Karpas-422 (cell line): Measurements from ENCODE around the gene CNTN4. TPM values are rescaled to one million over a fixed set of nuclear protein-coding genes. Genes with fewer than 3 reads are reported as not detected.
A peak's percentile ranks its signal among the peaks of the same experiment; 100 is the strongest.

Experiments used
- DNase-seq: peaks from one replicate; pipeline ENCODE4 v3.0.0-alpha.2; 2015
- H2AFZ ChIP-seq: fragments of 200-600 bp; sonication (generic); 2 replicates; pipeline ENCODE4 v1.6.1; 2014; ENCODE audit warnings: antibody characterized with exemption, low read length, mixed read lengths
- H3K27ac ChIP-seq: fragments of 200-600 bp; sonication (generic); 2 replicates; pipeline ENCODE4 v1.5.1; 2014; ENCODE audit warnings: mild to moderate bottlenecking, low read length, moderate library complexity
- H3K27me3 ChIP-seq: fragments of 200-600 bp; sonication (generic); 2 replicates; pipeline ENCODE4 v1.6.1; 2014; ENCODE audit warnings: low read length, mixed read lengths
- H3K36me3 ChIP-seq: fragments of 200-600 bp; sonication (generic); 2 replicates; pipeline ENCODE4 v1.6.1; 2014; ENCODE audit warnings: low read length, mixed read lengths; ENCODE audit not compliant: insufficient read depth
- H3K4me1 ChIP-seq: fragments of 200-600 bp; sonication (generic); 2 replicates; pipeline ENCODE4 v1.6.1; 2014; ENCODE audit warnings: mild to moderate bottlenecking, low read length, mixed read lengths
- H3K4me2 ChIP-seq: fragments of 200-600 bp; sonication (generic); 2 replicates; pipeline ENCODE4 v1.6.1; 2014; ENCODE audit warnings: low read length, low read depth, mild to moderate bottlenecking; ENCODE audit not compliant: poor library complexity, severe bottlenecking
- H3K4me3 ChIP-seq: fragments of 200-600 bp; sonication (generic); 2 replicates; pipeline ENCODE4 v1.5.1; 2014; ENCODE audit warnings: mild to moderate bottlenecking, antibody characterized with exemption, low read length, mixed read lengths
- H3K79me2 ChIP-seq: fragments of 200-600 bp; sonication (generic); 2 replicates; pipeline ENCODE4 v1.6.1; 2014; ENCODE audit warnings: mild to moderate bottlenecking, low read length, mixed read lengths
- H3K9ac ChIP-seq: fragments of 200-600 bp; sonication (generic); 2 replicates; pipeline ENCODE4 v1.6.0; 2014; ENCODE audit warnings: low read length
- H3K9me2 ChIP-seq: fragments of 200-600 bp; sonication (generic), shearing (Covaris generic); replicated peaks from 2 replicates; pipeline ENCODE4 v1.6.0; 2014; ENCODE audit warnings: mild to moderate bottlenecking, low read length, moderate library complexity; ENCODE audit not compliant: insufficient read depth
- H3K9me3 ChIP-seq: fragments of 300-700, 200-600 bp; sonication (generic); 2 replicates; pipeline ENCODE4 v1.6.1; 2014; ENCODE audit warnings: low read length, mixed read lengths
- H4K20me1 ChIP-seq: fragments of 200-600 bp; sonication (generic); 2 replicates; pipeline ENCODE4 v1.6.1; 2014; ENCODE audit warnings: mild to moderate bottlenecking, antibody characterized with exemption, low read length, low read depth; ENCODE audit not compliant: insufficient read depth
- total RNA-seq: library from RNA; depleted of rRNA; stranded (reverse); fragments of >200 nt; shearing (Covaris generic); gene quantifications from 2 replicates; pipeline ENCODE4 v1.2.3, GENCODE V29; 2014; ENCODE audit warnings: low replicate concordance

Gene CNTN4
- total RNA-seq, 1 experiment from 2014 or later, result 0.19 TPM

GRCh38 chr3:2784627-2785026 lies 686.0 kb downstream of the CNTN4 start:
- no peak for DNase-seq
- Histone ChIP-seq H3K27ac (no peak overlapping the region), H3K36me3 (no peaks in the 10 kb centered on the region), H3K9ac (no peak overlapping the region), H3K9me3 (no peaks in the 10 kb centered on the region), H3K9me2 (no peaks in the 10 kb centered on the region), H3K4me3 (no peak overlapping the region), H3K27me3 (no peaks in the 10 kb centered on the region), H2AFZ (no peak overlapping the region), H3K79me2 (no peaks in the 10 kb centered on the region), H3K4me1 (peaks cover 51% of the 10 kb centered on the region), H3K4me2 (no peak overlapping the region), H4K20me1 (no peaks in the 10 kb centered on the region)

- peak overlapping the region; percentile 96 for H3K27ac ChIP-seq
- H3K79me2 ChIP-seq, result no peaks in the 10 kb centered on the region
- DNase-seq, result peak; percentile 89
- H3K36me3 ChIP-seq, result no peaks in the 10 kb centered on the region
- no peaks in the 10 kb centered on the region for H4K20me1 ChIP-seq
- peaks cover 80% of the 10 kb centered on the region for H3K4me1 ChIP-seq
- no peak overlapping the region for H2AFZ ChIP-seq
- peak overlapping the region; percentile 71 for H3K4me2 ChIP-seq
- H3K9ac ChIP-seq, result peak overlapping the region; percentile 38
- no peaks in the 10 kb centered on the region for H3K27me3 ChIP-seq
- H3K4me3 ChIP-seq, result peak overlapping the region; percentile 35
- H3K9me2 ChIP-seq, result no peaks in the 10 kb centered on the region
- no peaks in the 10 kb centered on the region for H3K9me3 ChIP-seq
These were observed 691.7 kb downstream of the CNTN4 start for GRCh38 chr3:2790266-2790815.

GRCh38 chr3:2792432-2792831 lies 693.8 kb downstream of the CNTN4 start:
- Histone ChIP-seq H4K20me1 (no peaks in the 10 kb centered on the region), H3K27ac (peak overlapping the region; percentile 96), H3K4me3 (no peak overlapping the region), H3K9me3 (no peaks in the 10 kb centered on the region), H3K9ac (no peak overlapping the region), H3K79me2 (no peaks in the 10 kb centered on the region), H3K9me2 (no peaks in the 10 kb centered on the region), H2AFZ (no peak overlapping the region), H3K4me2 (peak overlapping the region; percentile 11), H3K36me3 (no peaks in the 10 kb centered on the region), H3K27me3 (no peaks in the 10 kb centered on the region), H3K4me1 (peaks cover 69% of the 10 kb centered on the region)
- DNase-seq, result no peak

- no peak overlapping the region for H3K27ac ChIP-seq
- DNase-seq, result no peak
- H3K4me1 ChIP-seq, result peaks cover 58% of the 10 kb centered on the region
- H3K79me2 ChIP-seq, result no peaks in the 10 kb centered on the region
- no peaks in the 10 kb centered on the region for H4K20me1 ChIP-seq
- H2AFZ ChIP-seq, result peak overlapping the region; percentile 47
- H3K27me3 ChIP-seq, result no peaks in the 10 kb centered on the region
- no peak overlapping the region for H3K4me2 ChIP-seq
- H3K9me3 ChIP-seq, result no peaks in the 10 kb centered on the region
- no peaks in the 10 kb centered on the region for H3K36me3 ChIP-seq
- H3K9me2 ChIP-seq, result no peaks in the 10 kb centered on the region
- H3K9ac ChIP-seq, result no peak overlapping the region
- H3K4me3 ChIP-seq, result no peak overlapping the region
These were observed 695.3 kb downstream of the CNTN4 start for GRCh38 chr3:2793987-2794386.

DNA sequence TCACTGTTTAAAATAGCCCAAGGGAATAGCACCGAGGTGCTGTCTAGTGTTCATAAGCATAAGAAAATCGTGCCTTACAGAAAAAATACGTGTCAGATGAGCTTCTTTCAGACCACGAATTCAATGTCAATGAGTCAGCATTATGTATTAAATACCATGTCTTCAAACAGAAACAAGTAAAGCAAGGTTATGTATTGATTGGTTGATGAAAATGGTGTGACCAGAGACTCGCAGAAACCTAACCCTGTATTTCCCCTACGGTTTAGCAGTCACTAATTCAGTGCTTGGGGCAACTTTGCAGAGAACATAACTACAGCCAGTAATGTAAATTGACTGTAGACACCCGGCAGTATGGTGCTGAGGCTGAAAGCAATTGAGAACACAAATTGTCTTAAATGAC lies 703.8 kb downstream of the CNTN4 start:
- Histone ChIP-seq H3K79me2 (no peaks in the 10 kb centered on the region), H2AFZ (peak overlapping the region; percentile 7; the same call in 1 of the 2 replicates), H3K4me3 (no peak overlapping the region), H3K9ac (no peak overlapping the region), H3K27ac (no peak overlapping the region), H3K36me3 (no peaks in the 10 kb centered on the region), H3K9me2 (no peaks in the 10 kb centered on the region), H3K27me3 (0 out of 2 replicates have a peak, but pooled peaks cover 2% of the 10 kb centered on the region), H4K20me1 (no peaks in the 10 kb centered on the region), H3K4me2 (peak overlapping the region; percentile 10), H3K4me1 (peaks cover 21% of the 10 kb centered on the region), H3K9me3 (no peaks in the 10 kb centered on the region)
- no peak for DNase-seq

- no peaks in the 10 kb centered on the region for H3K9me2 ChIP-seq
- H3K27ac ChIP-seq, result no peak overlapping the region
- H3K4me2 ChIP-seq, result no peak overlapping the region
- no peak overlapping the region for H3K9ac ChIP-seq
- no peaks in the 10 kb centered on the region for H3K36me3 ChIP-seq
- H3K79me2 ChIP-seq, result no peaks in the 10 kb centered on the region
- H2AFZ ChIP-seq, result no peak overlapping the region
- H3K9me3 ChIP-seq, result no peaks in the 10 kb centered on the region
- H4K20me1 ChIP-seq, result no peaks in the 10 kb centered on the region
- no peak overlapping the region for H3K4me3 ChIP-seq
- H3K4me1 ChIP-seq, result peaks cover 14% of the 10 kb centered on the region
- DNase-seq, result no peak
- H3K27me3 ChIP-seq, result 0 out of 2 replicates have a peak, but pooled peaks cover 2% of the 10 kb centered on the region
These were observed 708.8 kb downstream of the CNTN4 start for GRCh38 chr3:2807514-2807913.

DNA sequence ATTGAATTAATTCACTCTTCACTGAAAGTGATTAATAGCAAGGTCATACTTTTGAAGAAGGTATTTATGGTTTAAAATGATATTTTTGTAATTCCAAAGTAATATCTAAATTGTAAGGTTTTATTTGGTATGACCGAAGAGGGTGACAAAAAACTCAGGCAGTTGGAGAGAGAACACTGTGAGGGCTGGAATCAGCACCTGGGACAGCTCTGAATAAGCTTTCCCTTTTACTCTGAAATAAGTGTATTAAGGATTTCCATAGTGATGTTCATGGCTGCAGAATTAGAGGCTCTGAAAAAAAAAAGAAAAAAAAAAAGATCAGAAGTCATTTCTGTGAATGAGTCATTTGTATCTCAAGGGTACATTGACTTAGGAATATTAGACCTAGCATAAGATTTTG lies 712.1 kb downstream of the CNTN4 start:
- H3K4me3 ChIP-seq, result no peak overlapping the region
- no peak overlapping the region for H3K27ac ChIP-seq
- H2AFZ ChIP-seq, result no peak overlapping the region
- H4K20me1 ChIP-seq, result no peaks in the 10 kb centered on the region
- H3K27me3 ChIP-seq, result no peaks in the 10 kb centered on the region
- H3K4me2 ChIP-seq, result no peak overlapping the region
- H3K9ac ChIP-seq, result no peak overlapping the region
- H3K79me2 ChIP-seq, result no peaks in the 10 kb centered on the region
- H3K36me3 ChIP-seq, result no peaks in the 10 kb centered on the region
- H3K9me2 ChIP-seq, result no peaks in the 10 kb centered on the region
- no peaks in the 10 kb centered on the region for H3K9me3 ChIP-seq
- H3K4me1 ChIP-seq, result peaks cover 13% of the 10 kb centered on the region
- DNase-seq, result peak; percentile 61

DNA sequence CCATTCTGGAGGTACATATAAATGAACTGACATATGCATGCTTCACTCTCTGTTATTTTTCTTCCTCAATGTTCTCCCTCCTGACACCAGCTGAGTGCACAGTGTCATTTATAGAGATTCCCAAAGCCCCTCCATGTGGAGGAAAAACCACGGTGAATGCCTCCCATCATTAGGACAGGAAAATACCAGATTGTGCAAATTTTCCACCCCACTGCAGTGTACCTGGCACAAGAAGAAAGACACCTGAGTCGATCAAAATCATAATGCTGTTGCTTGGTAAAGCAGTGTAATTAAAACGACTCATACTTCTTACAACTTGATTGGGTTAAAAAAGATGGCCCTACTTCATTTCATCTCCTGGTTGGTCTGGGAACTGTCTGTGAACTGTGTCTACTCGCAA lies 720.9 kb downstream of the CNTN4 start:
- H3K27ac ChIP-seq, result no peak overlapping the region
- no peak overlapping the region for H3K9ac ChIP-seq
- peaks cover 8% of the 10 kb centered on the region for H3K4me1 ChIP-seq
- no peak overlapping the region for H2AFZ ChIP-seq
- H3K36me3 ChIP-seq, result no peaks in the 10 kb centered on the region
- no peaks in the 10 kb centered on the region for H3K27me3 ChIP-seq
- no peak for DNase-seq
- H3K4me3 ChIP-seq, result no peak overlapping the region
- no peaks in the 10 kb centered on the region for H3K9me2 ChIP-seq
- H3K4me2 ChIP-seq, result no peak overlapping the region
- H3K9me3 ChIP-seq, result no peaks in the 10 kb centered on the region
- H4K20me1 ChIP-seq, result no peaks in the 10 kb centered on the region
- no peaks in the 10 kb centered on the region for H3K79me2 ChIP-seq
